Pancreas (tissue), 10 donors: Measurements from ENCODE around the gene SLC25A24. TPM values are rescaled to one million over a fixed set of nuclear protein-coding genes. Genes with fewer than 3 reads are reported as not detected.
"Not testable (repeated sequence)": the region's sequence is repeated elsewhere in the genome, so short reads cannot be mapped to it uniquely, and the experiment has no call there.

Experiments used
- ATAC-seq, 4 donors: fragments of 200-7000 bp; cut with Tn5 transposase; one replicate each; pipeline versions ENCODE4 v1.8.0 to v1.9.1; 2020; ENCODE audit warnings: mild to moderate bottlenecking in 4 of 4, moderate library complexity in 4 of 4
- DNase-seq, 6 donors: peaks; one replicate each; pipeline ENCODE4 v3.0.0-alpha.2; 2020
- FAIRE-seq: peaks from 2 replicates; lab custom pipeline; 2012; peaks lifted over from hg19 to GRCh38; lab: Jason Lieb, UNC
- H3K27ac ChIP-seq, 4 donors: fragments of 200-600 bp; sonication (generic); 1 replicate in 3 of 4; 2 replicates in 1 of 4; pipeline versions ENCODE4 v1.5.0 to v1.8.0; 2020
- H3K27me3 ChIP-seq, 4 donors: fragments of 200-600 bp; one replicate each; pipeline ENCODE4 v1.8.0; 2021
- H3K36me3 ChIP-seq, 3 donors: fragments of 200-600 bp; sonication (generic) in 1 of 3; one replicate each; pipeline versions ENCODE4 v1.5.0 to v1.8.0; 2020 to 2021
- H3K4me1 ChIP-seq, 3 donors: fragments of 200-600 bp; one replicate each; pipeline ENCODE4 v1.8.0; 2021
- H3K4me3 ChIP-seq, 4 donors: fragments of 200-600 bp; sonication (generic) in 2 of 4; one replicate each; pipeline versions ENCODE4 v1.5.0 to v1.8.0; 2020 to 2021
- H3K9me3 ChIP-seq, 4 donors: fragments of 200-600 bp; one replicate each; pipeline ENCODE4 v1.8.0; 2021
- WGBS, 2 donors: extraction: QIAGEN DNeasy Blood & Tissue Kit; methylation state at CpG; one replicate each; pipeline ENCODE4 v1.1.7; 2013; 5-methylcytosine and 5-hydroxymethylcytosine counted together
- intact Hi-C, 3 donors: fragments of 100-400 bp; cut with DNase I; formaldehyde crosslinking; loops; one replicate each; pipeline versions ENCODE4 v1.11.1 to v1.14.2; 2022
- polyA plus RNA-seq, 2 donors: library from polyadenylated mRNA; stranded (reverse); fragments of 200-250 nt; gene quantifications; one replicate each; pipeline ENCODE4 v1.2.3, GENCODE V29; 2013
- total RNA-seq, 6 donors: library from RNA; stranded (reverse); fragmentation: NEBNext Ultra II Directional in 4 of 6; extraction: Animal tissue kit (Norgen Biotek cat#: 25700) in 4 of 6; gene quantifications; one replicate each; pipeline versions ENCODE4 v1.2.1 to v1.2.4, GENCODE V29; 2021 to 2023
- TF ChIP-seq, protein P1 (sequence below), 4 donors: fragments of 200-600 bp; sonication (generic) in 3 of 4; IDR thresholded peaks; one replicate each; pipeline versions ENCODE4 v1.5.0 to v1.8.0; 2021; ENCODE audit warnings: antibody characterized with exemption in 4 of 4
- donor health status: healthy with polysubstance abuse.
- donor health status: DM: no; HTN: no; CAD: no; lungs with moderate emphysema.
- donor health status: DM: no; HTN: no; CAD: no.
- donor health status: control.
- donor health status: control.
- donor health status: Bipolar disorder and iron deficiency.
- donor health status: DM: yes; HTN: yes; CAD: no.
- donor health status: DM: no; HTN: no; CAD: no.
- donor health status: DM: no; HTN: no; CAD: no.
- donor health status: DM: yes; HTN: yes; CAD: no.

The SLC25A24 gene
- total and polyA plus RNA-seq, 8 donors: 3.3 to 16.9 (median 7.3) TPM

- FAIRE-seq, H3K4me1 ChIP-seq, H3K9me3 ChIP-seq, intact Hi-C loops, H3K4me3 ChIP-seq, H3K27ac ChIP-seq, H3K36me3 ChIP-seq, H3K27me3 ChIP-seq, ATAC-seq, DNase-seq: not testable (repeated sequence)
- 98 to 100% methylated on average over 2 of the region's 2 CpGs for WGBS, 2 donors
These were observed 67.8 kb downstream of the SLC25A24 start for GRCh38 chr1:108132367-108132766.

DNA sequence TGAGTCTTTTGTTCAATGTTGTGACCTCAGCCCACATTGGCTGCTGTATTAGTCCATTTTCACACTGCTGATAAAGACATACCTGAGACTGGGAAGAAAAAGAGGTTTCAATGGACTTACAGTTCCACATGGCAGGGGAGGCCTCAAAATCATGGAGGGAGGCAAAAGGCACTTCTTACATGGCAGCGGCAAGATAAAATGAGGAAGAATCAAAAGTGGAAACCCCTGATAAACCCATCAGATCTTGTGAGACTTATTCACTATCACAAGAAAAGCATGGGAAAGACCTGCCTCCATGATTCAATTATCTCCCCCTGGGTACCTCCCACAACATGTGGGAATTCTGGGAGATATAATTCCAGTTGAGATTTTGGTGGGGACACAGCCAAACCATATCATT is 68.9 kb downstream of the SLC25A24 start:
- FAIRE-seq, H3K9me3 ChIP-seq, DNase-seq, H3K36me3 ChIP-seq, H3K4me3 ChIP-seq, H3K27ac ChIP-seq, H3K27me3 ChIP-seq, intact Hi-C loops, ATAC-seq, H3K4me1 ChIP-seq: not testable (repeated sequence)
- WGBS, 2 donors: 92 to 95% methylated on average over 1 of the region's 1 CpG

DNA sequence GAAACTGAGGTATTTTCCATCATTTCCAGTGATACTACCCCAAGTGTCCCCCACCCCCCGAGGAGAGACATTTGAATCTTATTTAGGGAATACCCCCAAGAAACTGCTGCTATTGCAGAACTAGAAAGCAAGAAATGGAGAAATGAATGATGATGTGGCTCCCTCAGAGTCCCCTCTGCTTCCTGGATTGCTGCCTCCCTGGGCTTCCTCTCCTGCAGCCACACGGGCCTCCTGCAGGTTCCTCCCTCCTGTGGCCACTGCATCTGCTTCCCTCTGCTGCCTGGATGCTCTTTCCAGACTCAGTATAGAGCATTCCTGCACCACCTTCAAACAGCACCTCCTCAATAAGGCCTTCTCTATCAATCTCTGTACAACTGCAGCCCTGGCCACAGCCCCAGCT is 69.3 kb downstream of the SLC25A24 start:
- Histone ChIP-seq H3K27ac (no peak overlapping the region), H3K9me3 (no peaks in the 10 kb centered on the region), H3K27me3 (no peaks in the 10 kb centered on the region), H3K4me1 (no peaks in the 10 kb centered on the region), H3K4me3 (no peak overlapping the region), H3K36me3 (peaks cover 0 to 8% (median 0%) of the 10 kb centered on the region in 3 donors)
- TF ChIP-seq, protein P1, sequence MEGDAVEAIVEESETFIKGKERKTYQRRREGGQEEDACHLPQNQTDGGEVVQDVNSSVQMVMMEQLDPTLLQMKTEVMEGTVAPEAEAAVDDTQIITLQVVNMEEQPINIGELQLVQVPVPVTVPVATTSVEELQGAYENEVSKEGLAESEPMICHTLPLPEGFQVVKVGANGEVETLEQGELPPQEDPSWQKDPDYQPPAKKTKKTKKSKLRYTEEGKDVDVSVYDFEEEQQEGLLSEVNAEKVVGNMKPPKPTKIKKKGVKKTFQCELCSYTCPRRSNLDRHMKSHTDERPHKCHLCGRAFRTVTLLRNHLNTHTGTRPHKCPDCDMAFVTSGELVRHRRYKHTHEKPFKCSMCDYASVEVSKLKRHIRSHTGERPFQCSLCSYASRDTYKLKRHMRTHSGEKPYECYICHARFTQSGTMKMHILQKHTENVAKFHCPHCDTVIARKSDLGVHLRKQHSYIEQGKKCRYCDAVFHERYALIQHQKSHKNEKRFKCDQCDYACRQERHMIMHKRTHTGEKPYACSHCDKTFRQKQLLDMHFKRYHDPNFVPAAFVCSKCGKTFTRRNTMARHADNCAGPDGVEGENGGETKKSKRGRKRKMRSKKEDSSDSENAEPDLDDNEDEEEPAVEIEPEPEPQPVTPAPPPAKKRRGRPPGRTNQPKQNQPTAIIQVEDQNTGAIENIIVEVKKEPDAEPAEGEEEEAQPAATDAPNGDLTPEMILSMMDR (IDR thresholded peaks at IDR 0.05): no peak
- ATAC-seq (no peak), DNase-seq (no peak), FAIRE-seq (no peak)
- WGBS, 2 donors: 72 to 78% methylated on average over 2 of the region's 2 CpGs
- intact Hi-C loops: no loop called here

DNA sequence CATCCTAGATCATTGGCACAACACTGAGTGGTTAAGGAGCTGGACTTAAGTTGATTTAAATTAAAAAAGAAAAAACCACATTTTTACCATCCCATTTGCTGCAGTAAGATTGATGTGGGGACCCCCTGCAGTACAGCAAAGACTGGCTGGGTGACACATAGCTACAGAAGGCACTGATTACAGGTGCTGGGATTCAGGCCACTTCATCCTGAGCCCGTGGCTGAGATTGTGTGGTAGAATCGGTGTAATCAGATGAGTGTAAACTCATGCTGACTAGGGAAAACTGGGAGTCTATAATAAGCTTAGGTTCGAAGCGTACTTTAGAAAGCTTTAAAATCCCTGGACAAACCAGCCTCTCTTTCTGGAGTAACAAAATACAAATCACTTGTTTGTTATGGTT is 70.1 kb downstream of the SLC25A24 start:
- no peak overlapping the region for H3K4me3 ChIP-seq
- peaks cover 0 to under 1% (median 0%) of the 10 kb centered on the region in 4 donors for H3K27me3 ChIP-seq
- H3K4me1 ChIP-seq: no peaks in the 10 kb centered on the region
- H3K36me3 ChIP-seq: peaks cover 0 to 8% (median 0%) of the 10 kb centered on the region in 3 donors
- 66 to 67% methylated on average over 4 of the region's 4 CpGs for WGBS, 2 donors
- FAIRE-seq (no peak), DNase-seq (no peak), ATAC-seq (no peak)
- no peaks in the 10 kb centered on the region for H3K9me3 ChIP-seq
- intact Hi-C loops: loop anchor here (5.0 to 10.0 kb wide), 2 partner anchors 345 to 348 kb away; no protein-coding TSS in a partner anchor
- TF ChIP-seq, protein P1 (IDR thresholded peaks at IDR 0.05): no peak
- no peak overlapping the region for H3K27ac ChIP-seq

GRCh38 chr1:108125312-108126138 is 74.6 kb downstream of the SLC25A24 start:
- peak; percentile 80 to 99 (median 97) for ATAC-seq
- Histone ChIP-seq H3K9me3 (no peaks in the 10 kb centered on the region), H3K36me3 (no peaks in the 10 kb centered on the region), H3K4me3 (no peak overlapping the region), H3K27ac (no peak overlapping the region), H3K4me1 (no peaks in the 10 kb centered on the region), H3K27me3 (peaks cover 0 to 5% (median 0%) of the 10 kb centered on the region in 4 donors)
- WGBS, 2 donors: 3 to 4% methylated on average over 7 of the region's 7 CpGs
- FAIRE-seq: peak; percentile 20
- TF ChIP-seq, protein P1 (IDR thresholded peaks at IDR 0.05): peak; percentile 88 to 91 (median 89)
- peak in 3 of 6 donors; percentile 39 to 58 (median 49) for DNase-seq
- intact Hi-C loops: loop anchor here (5.0 to 10.0 kb wide), 2 partner anchors 341 to 343 kb away; no protein-coding TSS in a partner anchor
